B cell (primary cell): Measurements from ENCODE around the gene SUCLG1. TPM values are rescaled to one million over a fixed set of nuclear protein-coding genes. Genes with fewer than 3 reads are reported as not detected.

Experiments
- ATAC-seq: fragments of 200-7000 bp; cut with Tn5 transposase; one replicate; pipeline ENCODE4 v1.10.0; 2021; ENCODE audit warnings: low read depth, mild to moderate bottlenecking, moderate number of reproducible peaks, moderate library complexity
- CTCF ChIA-PET: fragments of 350-600 bp; sonication (Branson Sonifier 250); formaldehyde crosslinking; loops from one replicate; lab custom pipeline; 2021; ENCODE audit warnings: antibody characterized with exemption, inconsistent platforms; lab: Charles Lee
- POLR2A ChIA-PET: fragments of 350-600 bp; sonication (Branson Sonifier 250); formaldehyde crosslinking; loops from one replicate; lab custom pipeline; 2021; ENCODE audit warnings: antibody characterized with exemption; lab: Charles Lee
- DNase-seq: peaks from one replicate; pipeline ENCODE4 v3.0.0; 2013
- H2AFZ ChIP-seq: 2 replicates; pipeline ENCODE4 v1.6.1; 2012; ENCODE audit warnings: mild to moderate bottlenecking, low read depth, low read length; ENCODE audit not compliant: insufficient read depth, poor library complexity, severe bottlenecking
- H3K27ac ChIP-seq, 2 donors: 1 replicate in 1 of 2; 2 replicates in 1 of 2; pipeline ENCODE4 v1.5.1; 2012 to 2013; ENCODE audit warnings: low read length in 2 of 2, mild to moderate bottlenecking in 2 of 2, moderate library complexity in 1 of 2
- H3K27me3 ChIP-seq, 4 experiments: fragments of 200-600 bp in 1 of 4; sonication (generic) in 1 of 4; replicated peaks in 1 of 4; 1 replicate in 2 of 4; 2 replicates in 2 of 4; pipeline versions ENCODE4 v1.6.1 to v1.7.0; 2013 to 2016; ENCODE audit warnings: low read length in 3 of 4, mild to moderate bottlenecking in 2 of 4, mixed read lengths in 1 of 4, moderate library complexity in 1 of 4; ENCODE audit not compliant: insufficient read depth in 4 of 4, control insufficient read depth in 3 of 4; ENCODE audit errors: control extremely low read depth in 1 of 4
- H3K36me3 ChIP-seq, 2 experiments: replicated peaks in 1 of 2; 1 replicate in 1 of 2; 2 replicates in 1 of 2; pipeline versions ENCODE4 v1.6.1 to v1.7.1; 2013; ENCODE audit warnings: low read length in 1 of 2; ENCODE audit not compliant: insufficient read depth in 2 of 2, control insufficient read depth in 1 of 2; ENCODE audit errors: control extremely low read depth in 1 of 2, extremely low read depth in 1 of 2
- H3K4me1 ChIP-seq, 2 donors: fragments of 200-600 bp in 1 of 2; sonication (generic) in 1 of 2; 1 replicate in 1 of 2; 2 replicates in 1 of 2; pipeline versions ENCODE4 v1.5.1 to v1.6.1; 2013 to 2017; ENCODE audit warnings: low read length in 2 of 2; ENCODE audit not compliant: control insufficient read depth in 2 of 2, insufficient read depth in 2 of 2
- H3K4me2 ChIP-seq: replicated peaks from 2 replicates; pipeline ENCODE3; 2012; ENCODE audit warnings: mild to moderate bottlenecking, low read depth, low read length; ENCODE audit not compliant: poor library complexity, severe bottlenecking
- H3K4me3 ChIP-seq, 5 experiments: fragments of 200-600 bp in 1 of 5; sonication (generic) in 1 of 5; 1 replicate in 3 of 5; 2 replicates in 2 of 5; pipeline versions ENCODE4 v1.5.1 to v1.7.0; 2011 to 2016; ENCODE audit warnings: low read length in 4 of 5, mild to moderate bottlenecking in 4 of 5, low read depth in 2 of 5, control low read depth in 1 of 5, moderate library complexity in 1 of 5; ENCODE audit not compliant: insufficient read depth in 1 of 5; ENCODE audit errors: control extremely low read depth in 1 of 5, extremely low read depth in 1 of 5
- H3K79me2 ChIP-seq: fragments of 200-600 bp; sonication (generic); one replicate; pipeline ENCODE4 v1.6.0; 2016; ENCODE audit warnings: low read length; ENCODE audit not compliant: control insufficient read depth, insufficient read depth
- H3K9ac ChIP-seq: fragments of 200-600 bp; sonication (generic); 2 replicates; pipeline ENCODE4 v1.6.1; 2017; ENCODE audit warnings: mild to moderate bottlenecking, low read length, moderate library complexity
- H3K9me3 ChIP-seq, 3 donors: one replicate each; pipeline versions ENCODE4 v1.6.1 to v1.7.1; 2013; ENCODE audit warnings: low read length in 2 of 3; ENCODE audit not compliant: control insufficient read depth in 2 of 3, insufficient read depth in 1 of 3; ENCODE audit errors: control extremely low read depth in 1 of 3
- H4K20me1 ChIP-seq: 2 replicates; pipeline ENCODE4 v1.6.0; 2012; ENCODE audit warnings: mild to moderate bottlenecking, low read length; ENCODE audit not compliant: insufficient read depth, control insufficient read depth, poor library complexity, severe bottlenecking
- H3K27ac Mint-ChIP-seq: one replicate; pipeline ENCODE4 v1.8.0; 2021; ENCODE audit warnings: mixed read lengths
- H3K27me3 Mint-ChIP-seq: one replicate; pipeline ENCODE4 v1.8.0; 2021; ENCODE audit warnings: mixed read lengths
- H3K4me1 Mint-ChIP-seq: one replicate; pipeline ENCODE4 v1.8.0; 2021; ENCODE audit warnings: mixed read lengths
- H3K4me3 Mint-ChIP-seq: one replicate; pipeline ENCODE4 v1.8.0; 2021; ENCODE audit warnings: mixed read lengths
- H3K9me3 Mint-ChIP-seq: one replicate; pipeline ENCODE4 v1.8.0; 2022; ENCODE audit warnings: mixed read lengths; ENCODE audit not compliant: insufficient read depth
- CTCF ChIP-seq: fragments of 200-600 bp; IDR thresholded peaks from one replicate; pipeline ENCODE4 v1.8.0; 2022; ENCODE audit warnings: antibody characterized with exemption, mild to moderate bottlenecking
- EZH2 ChIP-seq: IDR thresholded peaks from 2 replicates; pipeline ENCODE4 v1.6.1; 2012; ENCODE audit warnings: borderline replicate concordance, low read depth, mild to moderate bottlenecking, moderate library complexity, low read length; ENCODE audit not compliant: insufficient read depth, poor library complexity, severe bottlenecking
- WGBS: methylation state at CpG from one replicate; pipeline ENCODE4 v1.1.5; 2013; ENCODE audit warnings: missing lambda C conversion rate; ENCODE audit not compliant: insufficient coverage; 5-methylcytosine and 5-hydroxymethylcytosine counted together
- intact Hi-C: fragments of 100-400 bp; cut with micrococcal nuclease; formaldehyde crosslinking; loops from one replicate; pipeline ENCODE4 v1.10.0; 2022
- polyA plus RNA-seq: library from polyadenylated mRNA; depleted of rRNA; stranded (reverse); fragments of >200 nt; gene quantifications from 2 replicates; pipeline ENCODE4 v1.2.3, GENCODE V29; 2012
- total RNA-seq, 2 donors: library from RNA; stranded (reverse); fragments of 120-200 nt in 1 of 2; gene quantifications; 1 replicate in 1 of 2; 2 replicates in 1 of 2; pipeline versions ENCODE4 v1.2.3 to v1.2.4, GENCODE V29; 2013 to 2022

SUCLG1 gene
- total and polyA plus RNA-seq, 2 donors (not counting 1 experiment from before 2014, with no cell fraction given), result 16.1 to 31.8 TPM

- Mint-ChIP-seq H3K27ac (no peak overlapping the region), H3K27me3 (no peaks in the 10 kb centered on the region), H3K4me3 (no peak overlapping the region), H3K4me1 (no peaks in the 10 kb centered on the region), H3K9me3 (no peaks in the 10 kb centered on the region)
- ChIA-PET CTCF (no interaction called here), POLR2A (no interaction called here)
- H3K4me3 ChIP-seq, result no peak overlapping the region
- no peak overlapping the region for H3K4me2 ChIP-seq
- H3K9me3 ChIP-seq, result no peaks in the 10 kb centered on the region
- H3K27me3 ChIP-seq, result no peaks in the 10 kb centered on the region
- no peaks in the 10 kb centered on the region for H3K4me1 ChIP-seq
- H3K9ac ChIP-seq, result no peak overlapping the region
- TF ChIP-seq CTCF (no peak), EZH2 (no peak)
- H4K20me1 ChIP-seq, result no peaks in the 10 kb centered on the region
- no CpG with 5 or more reads among the region's 2 CpGs for WGBS
- H2AFZ ChIP-seq, result no peak overlapping the region
- intact Hi-C loops, result no loop called here
- no peak for DNase-seq
- H3K36me3 ChIP-seq, result no peaks in the 10 kb centered on the region
- no peaks in the 10 kb centered on the region for H3K79me2 ChIP-seq
- no peak overlapping the region for H3K27ac ChIP-seq
- ATAC-seq, result no peak
Observed at GRCh38 chr2:84486441-84487115, 27.5 kb upstream of the SUCLG1 start.

GRCh38 chr2:84483320-84483719, 24.2 kb upstream of the SUCLG1 start:
- WGBS, result no CpG with 5 or more reads among the region's 1 CpG
- Histone ChIP-seq H3K9ac (no peak overlapping the region), H3K27ac (no peak overlapping the region), H3K4me2 (no peak overlapping the region), H3K36me3 (no peaks in the 10 kb centered on the region), H3K4me3 (no peak overlapping the region), H3K9me3 (no peaks in the 10 kb centered on the region), H3K4me1 (no peaks in the 10 kb centered on the region), H4K20me1 (no peaks in the 10 kb centered on the region), H3K27me3 (no peaks in the 10 kb centered on the region), H2AFZ (no peak overlapping the region), H3K79me2 (no peaks in the 10 kb centered on the region)
- ChIA-PET POLR2A (no interaction called here), CTCF (no interaction called here)
- intact Hi-C loops, result no loop called here
- Mint-ChIP-seq H3K4me1 (no peaks in the 10 kb centered on the region), H3K4me3 (no peak overlapping the region), H3K27me3 (no peaks in the 10 kb centered on the region), H3K9me3 (no peaks in the 10 kb centered on the region), H3K27ac (no peak overlapping the region)
- no peak for ATAC-seq
- TF ChIP-seq CTCF, result no peak
- TF ChIP-seq EZH2, result no peak
- DNase-seq, result no peak
